Cerebellar cortex (tissue), 1 donor: ENCODE measurements around the gene ELMOD3.
"Not testable (repeated sequence)": the region's sequence is repeated elsewhere in the genome, so short reads cannot be mapped to it uniquely, and the experiment has no call there.

Source experiments
- DNase-seq: peaks from one replicate; pipeline ENCODE4 v3.0.0-alpha.2; 2015; ENCODE audit warnings: low spot score

ELMOD3 gene

DNA sequence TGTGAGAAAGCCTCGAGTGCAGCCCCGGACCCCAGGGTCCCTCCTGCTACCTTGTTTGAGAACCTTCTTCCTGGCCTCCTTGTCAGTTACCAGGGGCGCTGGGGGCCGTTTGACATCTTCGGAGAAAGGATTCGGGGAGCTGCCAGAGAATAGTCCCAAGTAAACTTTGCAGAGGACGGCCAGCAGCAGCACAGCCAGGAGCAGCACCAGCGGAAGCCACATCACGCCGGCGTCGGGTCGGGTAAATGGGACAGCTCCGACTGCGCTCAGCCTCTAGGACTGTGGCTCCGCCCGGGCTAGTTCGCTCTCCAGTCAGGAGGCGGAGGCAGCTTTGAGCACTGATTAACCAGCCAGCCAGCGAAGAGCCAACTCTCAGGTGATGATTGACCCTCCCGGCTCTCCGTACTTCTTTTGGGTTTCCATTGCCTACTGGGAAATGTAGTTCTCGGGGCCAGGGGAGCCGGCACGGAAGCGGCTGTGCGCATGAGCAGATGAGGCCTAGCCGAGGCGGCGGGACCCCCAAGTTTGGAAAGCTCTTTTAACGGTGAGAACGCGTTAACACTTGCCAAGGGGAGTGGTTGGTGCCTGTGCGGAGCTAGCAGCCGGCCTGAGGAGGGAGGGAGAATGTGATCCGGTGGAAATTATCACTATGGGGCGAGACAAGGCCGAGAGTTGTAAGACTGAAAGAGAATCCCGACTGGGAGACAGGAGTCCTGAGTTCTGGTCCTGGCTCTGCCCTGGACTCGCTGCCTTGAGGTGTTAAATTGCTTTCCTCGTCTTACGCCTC, at the start of gene ELMOD3, which contains the start of gene RETSAT:
ELMOD3 (plus strand) TSS at position 484 of the 787 bp plus-strand sequence. CDS start 2,430 bp downstream, outside the sequence.
RETSAT (minus strand) TSS at position 243 of the 787 bp plus-strand sequence; CDS start at position 222, 21 bp downstream.
- peak; percentile 99 for DNase-seq

DNA sequence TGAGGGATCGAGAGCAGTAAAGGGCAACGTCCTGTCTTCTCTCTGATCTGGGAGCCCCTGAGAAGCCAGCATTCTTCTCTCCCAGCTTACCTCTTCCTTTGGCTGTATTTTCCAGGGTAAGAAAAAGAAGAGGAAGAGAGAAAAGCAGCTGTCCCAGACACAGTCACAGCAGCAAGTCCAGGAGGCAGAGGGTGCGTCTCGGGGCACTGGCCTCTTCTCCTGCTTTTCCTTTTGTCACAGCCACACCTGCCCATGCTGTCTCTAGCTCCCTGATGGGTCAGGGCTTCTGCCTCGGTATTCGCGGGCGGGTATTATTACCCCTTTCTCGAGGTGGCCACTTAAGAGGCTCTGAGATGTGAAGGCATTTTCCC, 47.1 kb upstream of the ELMOD3 start:
- no peak for DNase-seq

DNA sequence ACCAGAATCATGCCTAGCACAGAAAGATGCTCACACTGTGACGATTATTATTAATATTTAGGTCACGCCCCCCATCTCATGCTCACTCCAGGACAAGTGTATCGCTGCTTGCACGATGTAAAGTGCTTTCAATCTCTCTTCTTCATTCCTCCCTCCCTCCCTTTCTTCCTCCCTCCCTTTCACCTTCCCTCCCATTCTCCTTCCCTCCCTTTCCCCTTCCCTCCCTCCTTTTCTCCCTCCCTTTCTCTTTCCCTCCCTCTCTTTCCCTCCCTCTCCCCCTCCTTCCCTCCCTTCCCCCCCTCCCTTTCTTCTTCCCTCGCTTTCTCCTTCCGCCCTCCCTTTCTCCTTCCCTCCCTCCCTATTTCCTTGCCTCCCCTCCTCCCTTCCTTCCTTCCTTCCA, 46.4 kb upstream of the ELMOD3 start:
- DNase-seq, result no peak

DNA sequence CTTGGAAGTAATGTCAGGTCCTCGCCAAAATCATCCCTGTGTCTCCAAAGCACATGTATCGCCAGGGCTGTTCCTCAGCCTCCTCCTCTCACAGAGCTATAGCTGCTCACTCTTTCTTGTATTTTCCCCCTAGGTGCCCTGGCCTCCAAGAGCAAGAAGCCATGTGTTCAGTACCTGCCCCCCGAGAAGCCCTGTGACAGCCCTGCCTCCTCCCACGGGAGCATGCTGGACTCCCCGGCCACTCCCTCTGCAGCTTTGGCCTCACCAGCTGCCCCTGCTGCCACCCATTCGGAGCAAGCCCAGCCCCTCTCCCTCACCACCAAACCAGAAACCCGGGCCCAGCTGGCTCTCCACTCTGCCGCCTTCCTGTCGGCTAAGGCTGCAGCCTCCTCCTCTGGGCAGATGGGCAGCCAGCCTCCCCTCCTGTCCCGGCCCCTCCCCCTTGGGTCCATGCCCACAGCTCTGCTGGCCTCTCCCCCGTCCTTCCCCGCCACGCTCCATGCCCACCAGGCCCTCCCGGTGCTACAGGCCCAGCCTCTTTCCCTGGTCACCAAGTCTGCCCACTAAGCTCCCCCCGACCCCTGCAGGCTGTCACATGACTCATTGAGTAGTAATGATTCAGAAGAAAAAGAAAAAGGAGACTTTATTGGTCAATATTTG, 45.5 kb upstream of the ELMOD3 start:
- DNase-seq, result no peak

DNA sequence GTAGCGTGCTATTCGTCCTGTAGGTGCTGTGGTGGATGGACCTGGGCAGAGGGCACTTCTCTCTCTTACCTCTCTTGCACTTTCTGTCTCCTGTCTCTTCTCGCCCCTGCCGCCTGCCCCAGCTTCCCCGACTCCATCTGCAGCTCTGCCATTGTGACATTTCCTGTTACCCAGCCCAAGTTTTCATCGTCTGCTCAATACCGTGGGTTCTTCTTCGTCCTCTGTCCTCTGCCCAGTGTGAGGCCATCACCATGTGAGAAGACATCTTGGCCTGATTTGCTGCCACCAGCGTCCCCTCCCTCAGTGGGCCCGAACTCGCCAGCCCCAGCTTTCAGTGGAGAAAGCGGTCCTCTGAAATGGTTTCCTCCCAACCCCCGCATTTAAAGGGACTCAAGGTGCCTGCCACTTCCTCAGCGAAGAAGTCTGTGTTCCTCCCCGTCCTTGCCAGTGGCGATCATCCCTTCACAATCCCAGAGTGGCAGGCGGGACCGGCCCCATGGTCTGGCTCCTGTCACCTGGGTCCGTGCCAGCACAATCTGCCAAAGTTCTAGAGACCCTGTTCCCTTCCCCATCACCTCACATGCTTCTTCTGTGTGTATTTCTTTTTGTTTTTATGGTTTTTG, 44.8 kb upstream of the ELMOD3 start:
- DNase-seq, result no peak

DNA sequence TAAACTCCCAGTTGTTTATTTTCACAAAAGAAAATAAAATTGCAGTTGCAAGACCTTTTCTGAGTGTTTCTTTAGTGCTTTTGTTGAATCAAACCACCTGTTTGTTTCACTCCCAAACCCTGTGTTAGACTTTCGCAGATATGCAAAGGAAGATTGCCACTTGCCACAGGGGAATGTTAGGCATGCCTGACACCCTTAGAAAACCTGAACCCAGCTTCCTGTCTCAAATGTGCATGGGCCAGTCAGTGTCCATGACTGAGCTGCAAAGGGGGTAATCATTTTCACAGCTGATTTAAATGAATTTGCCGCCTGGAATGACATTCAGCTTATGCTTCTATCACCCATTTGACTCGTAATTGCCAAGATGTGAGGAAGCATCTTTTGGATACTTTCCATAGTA, 44.2 kb upstream of the ELMOD3 start:
- DNase-seq, result no peak

DNA sequence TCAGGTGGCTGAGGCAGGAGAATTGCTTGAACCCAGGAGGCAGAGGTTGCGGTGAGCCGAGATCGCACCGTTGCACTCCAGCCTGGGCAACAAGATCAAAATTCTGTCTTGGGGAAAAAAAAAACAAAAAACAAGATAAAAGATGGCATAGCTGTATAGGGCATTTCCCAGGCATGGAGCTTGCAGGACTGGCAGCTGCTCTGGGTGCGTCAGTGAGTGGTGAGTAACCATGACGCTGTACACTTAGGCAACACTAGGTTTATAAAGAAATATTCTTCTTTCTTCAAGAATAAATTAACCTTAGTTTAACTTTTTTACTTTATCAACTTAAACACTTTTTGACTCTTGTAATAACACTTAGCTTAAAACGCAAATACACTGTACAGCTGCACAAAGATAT, 42.2 kb upstream of the ELMOD3 start:
- no peak for DNase-seq

DNA sequence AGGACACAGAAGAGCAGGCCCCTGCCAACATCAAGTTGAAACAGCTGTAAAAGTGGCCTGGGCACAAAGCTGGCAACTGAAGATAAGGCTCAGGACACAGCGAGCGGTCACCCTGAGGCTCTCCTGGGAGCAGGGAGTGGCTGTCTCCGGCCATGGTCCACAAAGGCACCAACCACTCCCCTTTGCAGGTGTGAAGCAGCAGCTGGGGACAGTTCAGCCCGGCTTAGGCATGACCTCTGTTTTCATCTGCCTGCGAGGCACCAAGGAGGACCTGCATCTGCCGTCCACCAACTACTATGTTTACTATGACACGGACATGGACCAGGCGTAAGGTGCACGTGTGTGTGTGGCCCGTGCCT, 39.7 kb upstream of the ELMOD3 start:
- DNase-seq, result no peak

DNA sequence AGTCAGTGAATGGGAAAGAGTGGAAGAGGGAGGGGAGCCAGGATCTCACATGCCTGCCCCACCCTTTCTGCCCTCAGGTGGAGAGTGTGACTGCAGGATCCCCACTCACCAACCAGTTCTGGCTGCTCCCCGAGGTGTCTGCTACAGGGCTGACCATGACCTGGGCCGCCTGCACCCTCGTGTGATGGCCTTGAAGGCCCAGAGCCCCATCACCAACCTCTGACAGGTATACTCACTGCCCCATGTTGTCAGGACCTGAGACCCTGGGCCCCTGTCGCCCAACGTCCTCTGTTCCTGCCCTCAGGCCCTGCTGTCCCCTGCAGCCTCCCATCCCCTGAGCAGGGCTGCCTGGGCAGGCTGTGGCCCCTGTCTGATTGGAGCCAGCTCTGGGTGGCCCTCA, 38.6 kb upstream of the ELMOD3 start:
- not testable (repeated sequence) for DNase-seq

DNA sequence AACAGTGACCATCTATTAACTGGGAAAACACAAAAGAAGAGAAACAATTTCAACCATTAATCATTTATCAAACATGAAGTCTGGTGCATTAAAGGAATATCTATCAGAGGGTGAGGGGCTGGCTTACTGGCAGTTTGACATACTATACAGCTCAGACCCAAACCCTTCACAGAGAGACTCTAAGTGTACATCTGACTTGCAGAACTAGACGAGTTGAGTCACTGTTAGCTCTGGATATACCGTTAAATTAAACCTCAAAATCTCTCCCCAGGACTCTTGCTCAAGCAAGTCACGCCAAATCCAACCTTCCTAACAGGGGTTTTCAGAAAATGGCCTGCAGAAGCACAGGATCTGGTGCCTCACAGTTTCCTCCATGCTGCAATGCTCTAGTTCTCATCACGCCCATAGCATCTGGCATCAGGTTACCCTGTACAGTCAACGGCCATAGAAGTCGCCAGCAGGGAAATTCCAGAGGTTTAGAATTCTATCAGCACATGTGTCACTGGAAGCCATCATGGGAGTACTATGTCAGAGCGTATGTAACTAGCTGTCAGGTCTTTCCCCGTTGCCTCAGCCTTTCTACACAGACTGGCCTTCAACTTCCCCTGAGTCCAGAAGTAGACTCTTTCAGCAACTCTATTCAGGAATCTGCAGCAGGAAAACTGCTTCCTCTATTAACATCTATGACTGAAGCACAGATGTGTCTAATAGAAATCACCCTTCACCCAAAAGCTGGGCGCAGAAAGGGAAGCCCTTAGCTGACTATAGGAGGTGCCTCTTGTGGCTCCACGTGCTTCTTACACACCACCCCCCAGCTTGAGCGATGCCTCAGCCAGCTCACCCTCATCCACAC, 36.1 kb upstream of the ELMOD3 start:
- no peak for DNase-seq

DNA sequence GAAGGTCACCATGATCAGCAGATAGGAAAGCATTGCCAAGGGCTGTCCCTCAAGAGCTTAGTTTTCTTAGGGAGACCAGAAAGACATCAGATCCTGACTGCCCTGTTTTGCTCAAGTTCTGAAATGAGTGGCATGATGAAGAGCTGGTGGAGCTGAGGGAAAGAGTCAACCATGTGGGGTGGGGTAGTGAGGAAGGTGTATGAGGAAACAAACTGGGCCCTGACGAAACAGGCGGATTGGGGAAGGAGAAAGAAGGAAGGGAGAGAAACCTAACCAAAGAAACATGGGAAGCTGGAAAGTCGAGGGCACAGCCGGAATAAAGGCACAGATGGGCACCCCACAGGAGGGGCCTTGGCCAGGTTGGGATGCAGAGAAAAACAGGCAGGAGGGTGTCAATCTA, 34.8 kb upstream of the ELMOD3 start:
- DNase-seq, result no peak

DNA sequence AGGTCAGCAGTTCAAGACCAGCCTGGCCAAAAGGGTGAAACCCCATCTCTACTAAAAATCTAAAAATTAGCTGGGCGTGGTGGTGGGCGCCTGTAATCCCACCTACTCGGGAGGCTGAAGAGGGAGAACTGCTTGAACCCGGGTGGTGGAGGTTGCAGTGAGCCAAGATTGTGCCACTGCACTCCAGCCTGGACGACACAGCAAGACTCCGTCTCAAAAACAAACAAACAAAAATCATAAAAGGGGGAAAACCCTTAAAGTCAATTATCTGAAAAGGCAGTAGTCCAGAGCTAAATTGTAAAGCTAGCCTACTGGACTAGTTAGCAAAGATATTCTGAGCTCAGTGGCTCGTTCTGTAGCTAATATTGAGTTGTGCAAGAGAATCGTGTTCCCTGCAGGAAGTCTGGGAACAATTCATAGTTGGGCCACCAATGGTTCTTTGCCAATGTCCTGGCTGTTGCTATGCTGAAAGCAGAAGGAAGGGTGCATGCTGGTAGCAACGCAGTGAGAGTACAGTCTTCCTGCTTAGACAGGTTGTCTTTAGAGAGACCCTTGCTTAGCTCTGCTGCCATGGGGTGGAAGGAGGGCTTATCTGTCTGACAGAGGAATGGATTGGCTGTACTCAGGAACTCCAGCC, 31.1 kb upstream of the ELMOD3 start:
- DNase-seq, result no peak

DNA sequence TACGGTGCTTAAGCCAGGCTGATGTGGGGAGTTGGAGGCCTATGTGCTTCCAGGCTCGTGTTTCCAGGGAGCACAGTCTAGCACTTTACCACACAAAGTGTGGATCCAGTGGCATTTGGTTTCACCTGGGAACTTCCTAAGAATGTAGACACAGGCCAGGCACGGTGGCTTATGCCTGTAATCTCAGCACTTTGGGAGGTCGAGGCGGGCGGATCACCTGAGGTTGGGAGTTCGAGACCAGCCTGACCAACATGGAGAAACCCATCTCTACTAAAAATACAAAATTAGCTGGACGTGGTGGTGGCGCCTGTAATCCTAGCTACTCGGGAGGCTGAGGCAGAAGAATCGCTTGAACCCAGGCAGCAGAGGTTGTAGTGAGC, 30.6 kb upstream of the ELMOD3 start:
- DNase-seq, result not testable (repeated sequence)

DNA sequence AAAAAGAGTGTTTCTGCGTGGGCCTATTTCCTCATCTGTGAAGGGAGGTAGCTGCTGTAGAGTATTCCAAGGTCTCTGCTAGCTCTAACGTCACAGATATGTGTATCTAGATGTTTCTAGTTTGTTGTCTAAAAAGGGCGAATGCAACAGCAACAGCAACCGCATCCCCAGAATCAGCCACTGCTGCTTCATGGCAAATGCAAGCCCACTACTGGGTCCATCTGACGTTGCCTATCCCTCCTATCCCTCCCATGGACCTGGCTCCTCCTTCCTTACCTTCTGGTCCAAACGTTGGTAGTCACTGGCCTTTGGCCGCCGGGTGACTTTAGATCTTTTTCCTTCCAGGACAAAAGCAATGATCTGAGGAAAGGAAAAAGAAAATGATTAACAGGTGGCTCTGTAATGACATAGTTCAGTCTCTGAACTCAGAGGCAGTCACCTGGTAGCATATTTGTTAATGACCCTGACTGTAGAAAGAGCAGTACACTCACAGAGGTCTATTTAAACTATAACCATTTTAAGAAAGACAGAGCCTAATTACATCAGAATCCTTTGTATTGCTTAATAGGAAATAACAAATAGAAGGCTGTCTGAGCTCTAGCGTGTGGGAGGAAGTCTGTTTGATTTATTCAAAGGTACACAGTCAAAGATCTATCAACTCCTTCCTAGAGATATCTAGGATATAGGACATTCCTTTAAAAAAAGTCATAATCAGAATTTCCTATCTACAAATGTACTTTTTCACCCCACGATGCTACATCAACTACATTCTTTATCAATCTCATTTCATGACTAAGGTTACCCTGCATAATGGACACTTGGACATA, 29.7 kb upstream of the ELMOD3 start:
- no peak for DNase-seq

DNA sequence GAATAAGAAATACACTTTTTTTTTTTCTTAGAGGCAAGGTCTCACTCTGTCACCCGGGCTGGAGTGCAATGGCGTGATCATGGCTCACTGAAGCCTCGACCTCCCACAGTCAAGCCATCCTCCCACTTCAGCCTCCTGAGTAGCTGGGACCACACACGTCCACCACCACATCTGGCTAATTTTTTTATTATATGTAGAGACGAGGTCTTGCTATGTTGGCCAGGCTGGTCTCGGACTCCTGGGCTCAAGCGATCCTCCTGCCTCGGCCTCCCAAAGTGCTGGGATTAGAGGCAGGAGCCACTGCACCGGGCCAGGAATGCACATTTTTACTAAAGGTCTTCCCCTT, 29.1 kb upstream of the ELMOD3 start:
- DNase-seq, result no peak

DNA sequence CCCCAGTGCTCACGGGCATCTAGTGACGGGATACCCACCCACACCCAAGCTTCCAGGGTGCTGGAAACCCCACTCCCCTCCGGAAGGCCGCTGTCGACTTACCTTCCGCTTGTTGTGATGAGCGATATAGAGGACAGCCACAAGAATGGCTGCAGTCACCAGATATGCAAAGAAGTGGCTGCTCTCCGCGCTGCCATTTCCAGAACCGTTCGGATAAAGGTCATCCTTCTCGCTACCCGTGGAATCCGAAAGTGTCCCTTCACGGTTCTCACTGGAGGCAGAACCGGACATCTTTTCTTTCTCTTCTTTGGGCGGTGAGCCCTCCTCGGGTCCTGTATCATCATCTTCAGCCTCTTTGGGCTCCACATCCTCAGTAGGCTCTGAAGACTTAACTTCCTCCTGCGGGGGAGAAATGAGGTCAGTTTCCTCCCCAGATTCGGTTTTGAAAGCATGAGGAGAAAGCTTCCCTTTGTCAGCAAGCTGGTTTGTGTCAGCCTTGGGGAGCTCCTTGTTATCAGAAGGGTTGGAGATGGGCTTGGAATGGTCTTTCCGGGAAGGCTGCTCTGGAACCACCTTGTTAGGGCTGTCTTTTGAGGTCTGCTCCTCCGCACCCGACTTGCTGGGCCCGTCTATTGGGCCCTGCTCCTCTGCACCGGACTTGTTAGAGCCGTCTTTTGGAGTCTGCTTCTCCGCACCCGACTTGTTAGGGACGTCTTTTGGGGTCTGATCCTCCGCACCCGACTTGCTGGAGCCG, 28.0 kb upstream of the ELMOD3 start:
- no peak for DNase-seq

DNA sequence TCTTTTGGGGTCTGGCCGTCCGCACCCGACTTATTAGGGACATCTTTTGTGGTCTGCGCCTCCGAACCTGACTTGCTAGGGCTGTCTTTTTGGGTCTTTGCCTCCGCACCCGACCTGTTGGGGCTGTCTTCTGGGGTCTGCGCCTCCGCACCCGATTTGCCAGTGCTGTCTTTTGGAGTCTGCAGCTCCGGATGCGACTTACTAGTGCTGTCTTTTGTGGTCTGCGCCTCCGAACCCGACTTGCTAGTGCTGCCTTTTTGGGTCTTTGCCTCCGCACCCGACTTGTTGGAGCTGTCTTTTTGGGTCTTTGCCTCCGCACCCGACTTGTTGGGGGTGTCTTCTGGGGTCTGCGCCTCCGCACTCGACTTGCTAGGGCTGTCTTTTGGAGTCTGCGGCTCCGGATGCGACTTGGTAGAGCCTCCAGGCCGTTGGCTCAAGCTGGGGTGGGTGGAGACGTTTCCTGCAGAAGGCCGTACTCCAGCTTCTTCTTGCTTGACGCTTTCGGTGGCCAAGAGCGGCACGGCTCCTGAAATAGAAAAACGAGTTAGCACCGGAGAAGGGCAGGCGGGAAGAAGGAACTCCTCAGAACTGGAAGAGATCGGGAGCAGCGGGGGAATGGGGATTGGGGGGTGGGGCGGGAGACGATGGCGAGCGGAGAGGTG, 27.3 kb upstream of the ELMOD3 start:
- DNase-seq, result no peak

DNA sequence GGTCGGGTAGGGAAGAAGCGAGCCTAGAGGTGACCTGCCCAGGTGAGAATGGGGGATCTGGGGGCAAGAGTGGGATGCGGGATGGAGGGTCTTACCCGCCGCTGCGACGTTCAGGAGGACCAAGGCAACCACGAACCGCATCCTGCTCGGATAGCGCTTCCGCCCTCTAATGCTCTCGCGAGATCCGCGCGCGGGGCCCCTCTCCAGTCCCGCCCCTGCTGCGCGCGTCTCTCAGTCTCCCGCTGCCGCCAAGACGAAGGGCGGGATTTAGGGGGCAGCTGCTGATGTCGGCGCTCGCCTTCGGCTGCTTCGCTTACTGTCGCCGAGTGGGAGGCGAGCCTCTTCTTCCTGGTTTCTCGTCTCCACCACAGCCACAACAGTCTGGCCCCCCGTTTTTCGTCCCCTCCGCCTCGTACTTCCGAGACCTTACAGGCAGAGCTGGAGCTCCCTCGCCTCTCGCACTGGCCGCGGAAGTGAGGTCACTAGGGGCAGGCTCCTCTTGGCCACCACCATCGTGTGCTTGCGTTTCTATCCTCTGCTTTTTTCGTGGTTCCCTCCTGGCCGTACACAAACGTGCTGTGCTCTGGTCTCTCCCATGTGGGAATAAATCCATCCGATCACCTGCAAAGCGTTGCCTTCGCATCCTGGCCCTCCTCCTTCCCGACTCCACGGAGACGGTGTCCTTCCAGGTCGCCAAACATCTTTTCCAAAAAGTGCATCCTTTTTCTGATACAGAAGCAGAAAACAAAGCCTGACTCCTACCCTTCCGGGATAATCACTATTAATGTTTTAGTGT, 26.5 kb upstream of the ELMOD3 start, which contains the start of gene TGOLN2:
TGOLN2 (minus strand) TSS at position 168 of the 796 bp plus-strand sequence; CDS start at position 141, 27 bp downstream.
- DNase-seq, result peak; percentile 92

DNA sequence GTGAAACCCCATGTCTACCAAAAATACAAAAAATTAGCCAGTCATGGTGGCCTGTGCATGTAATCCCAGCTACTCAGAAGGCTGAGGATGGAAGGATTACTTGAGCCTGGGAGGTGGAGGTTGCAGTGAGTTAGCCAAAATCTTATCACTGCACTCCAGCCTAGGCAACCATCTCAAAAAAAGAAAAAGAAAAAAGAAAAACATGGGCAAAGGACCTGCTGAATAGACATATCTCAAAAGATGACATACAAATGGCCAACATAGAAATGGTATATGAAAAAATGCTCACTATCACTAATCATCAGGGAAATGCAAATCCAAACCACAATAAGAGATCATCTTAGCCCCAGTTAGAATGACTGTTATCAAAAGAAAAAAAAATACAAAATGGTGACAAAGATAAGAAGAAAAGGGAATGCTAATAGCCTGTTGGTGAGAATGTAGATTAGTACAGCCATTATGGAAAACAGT, 25.4 kb upstream of the ELMOD3 start:
- DNase-seq, result no peak
